GM18520 (cell line): ENCODE measurements around the gene KIAA0930.
"Not testable (repeated sequence)": the region's sequence is repeated elsewhere in the genome, so short reads cannot be mapped to it uniquely, and the experiment has no call there.

Source experiments
- ATAC-seq: cut with Tn5 transposase; IDR thresholded peaks from one replicate; pipeline ENCODE4 v1.9.1; 2021; ENCODE audit not compliant: unreplicated experiment

Gene KIAA0930

DNA sequence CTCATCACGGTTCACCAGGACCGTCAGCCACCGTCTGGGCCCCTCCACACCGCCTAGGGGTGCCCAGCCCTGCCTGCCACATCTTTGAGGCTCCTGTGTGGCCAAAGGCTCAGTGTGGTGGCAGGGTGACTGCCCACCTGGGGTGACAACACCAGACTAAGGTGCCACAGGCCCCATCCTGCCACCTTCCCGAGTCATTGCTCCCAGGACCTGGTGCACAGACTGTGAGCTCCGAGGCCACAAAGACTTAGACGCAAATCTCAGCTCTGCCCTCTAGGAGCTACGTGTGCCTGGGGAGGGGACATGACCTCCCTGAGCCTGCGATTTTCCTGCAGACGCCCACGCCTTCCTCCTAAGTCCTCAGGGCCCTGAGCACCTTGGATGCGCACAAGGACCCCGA is 36.5 kb downstream of the KIAA0930 start:
- ATAC-seq: no peak

DNA sequence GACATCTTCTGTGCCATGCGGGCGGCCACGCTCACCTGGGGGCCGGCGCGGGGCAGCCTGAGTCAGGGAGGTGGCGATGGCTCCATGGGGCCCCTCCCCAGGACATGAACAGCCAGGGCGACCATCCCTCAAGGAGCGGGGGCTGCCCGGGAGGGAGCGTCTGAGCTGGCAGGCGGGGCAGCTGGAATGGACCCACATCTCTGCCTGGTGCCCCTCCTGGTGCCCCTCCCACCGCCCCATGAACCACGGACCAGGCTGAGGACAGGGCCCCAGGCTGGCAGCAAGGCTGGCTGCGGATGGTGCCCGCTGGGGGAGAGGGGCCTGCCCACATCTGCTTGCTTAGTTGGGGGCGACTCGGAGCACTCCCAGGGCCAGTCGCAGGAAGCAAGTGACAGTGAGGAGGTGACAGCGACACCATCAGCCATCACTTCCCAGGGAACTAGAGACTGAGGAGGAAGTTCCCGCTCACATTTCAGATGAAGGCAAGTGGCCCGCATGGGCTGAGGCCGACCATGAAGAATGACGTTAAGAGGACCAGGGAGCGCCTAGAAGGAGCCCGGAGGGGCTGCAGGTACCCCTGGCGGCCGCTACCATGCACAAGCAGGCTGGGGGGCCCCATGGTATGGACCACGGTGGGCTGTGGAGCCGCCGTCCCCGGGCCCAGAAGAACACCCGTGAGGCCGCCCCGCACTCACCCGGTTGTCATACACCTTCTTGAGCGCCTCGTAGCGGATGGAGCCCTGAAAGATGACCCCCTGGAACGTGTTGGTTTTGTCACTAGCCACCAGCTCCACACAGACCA is 37.3 kb downstream of the KIAA0930 start:
- ATAC-seq: no peak

DNA sequence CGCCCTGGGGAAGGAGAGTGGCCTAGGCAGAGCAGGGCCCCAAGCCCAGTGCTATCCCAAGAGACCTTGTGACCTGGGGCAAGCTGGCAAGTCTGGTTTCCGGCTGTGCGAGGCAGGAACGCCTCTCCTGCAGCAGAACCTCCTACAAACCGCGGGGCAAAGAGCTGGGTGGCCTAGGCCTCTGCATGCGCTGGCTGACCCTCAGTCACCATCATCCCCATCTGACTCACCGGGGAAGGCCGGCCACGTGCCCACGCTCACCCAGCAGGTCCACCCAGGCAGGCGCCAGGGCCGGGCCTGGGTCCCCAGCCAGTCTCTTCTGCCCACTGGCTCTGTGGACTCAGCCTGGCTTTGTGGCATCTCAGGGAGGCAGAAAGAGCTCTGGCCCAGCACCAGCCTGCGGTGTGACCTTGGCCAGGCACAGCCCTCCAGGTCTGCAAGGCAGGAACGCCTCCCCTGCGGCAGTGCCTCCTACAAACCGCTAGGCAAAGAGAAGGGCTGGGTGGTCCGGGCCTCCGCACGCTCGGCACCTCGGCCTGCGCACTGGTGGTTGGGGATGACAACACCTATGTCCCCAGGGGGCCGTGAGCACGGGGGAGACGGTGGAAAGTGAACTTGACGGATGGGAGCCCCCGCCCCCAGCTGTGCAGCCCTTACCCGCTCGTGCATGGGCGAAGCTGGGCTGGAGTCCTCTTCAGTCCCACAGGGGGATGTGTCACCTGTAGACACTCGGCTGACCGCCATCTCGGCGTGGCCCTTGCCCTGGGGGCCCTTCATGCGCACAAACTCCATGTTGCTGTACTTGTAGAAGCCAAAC is 38.2 kb downstream of the KIAA0930 start:
- no peak for ATAC-seq

DNA sequence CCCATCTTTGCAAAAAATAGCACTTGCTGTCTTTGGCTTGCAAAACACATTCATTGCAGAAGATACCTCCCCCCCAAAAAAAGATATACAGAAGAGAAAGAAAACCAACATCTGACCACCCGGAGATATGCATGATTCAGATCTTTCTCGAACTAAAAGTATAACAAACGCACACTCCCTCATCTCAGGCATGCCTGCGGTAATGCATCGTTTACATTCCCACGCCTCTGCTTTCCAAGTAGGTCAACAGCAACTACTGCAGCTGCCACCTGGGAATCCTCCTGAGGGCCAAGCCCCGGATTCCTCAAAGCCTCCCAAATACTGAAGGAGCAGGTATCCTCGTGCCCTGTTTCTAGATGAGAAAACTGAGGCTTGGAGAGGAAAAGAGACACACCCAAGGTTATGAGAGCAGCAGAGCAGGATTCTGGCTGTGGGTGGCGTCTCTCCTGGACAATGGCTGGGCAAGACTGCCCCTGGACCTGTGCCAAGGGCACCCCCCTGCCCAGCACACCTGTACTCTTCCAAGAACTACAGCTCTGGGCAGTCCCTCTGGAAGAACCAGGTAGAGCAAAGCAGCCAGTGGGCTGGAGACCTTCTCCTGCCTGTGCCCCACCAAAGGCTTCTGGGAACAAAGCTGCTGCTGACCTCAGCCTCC is 38.9 kb downstream of the KIAA0930 start:
- ATAC-seq: no peak

DNA sequence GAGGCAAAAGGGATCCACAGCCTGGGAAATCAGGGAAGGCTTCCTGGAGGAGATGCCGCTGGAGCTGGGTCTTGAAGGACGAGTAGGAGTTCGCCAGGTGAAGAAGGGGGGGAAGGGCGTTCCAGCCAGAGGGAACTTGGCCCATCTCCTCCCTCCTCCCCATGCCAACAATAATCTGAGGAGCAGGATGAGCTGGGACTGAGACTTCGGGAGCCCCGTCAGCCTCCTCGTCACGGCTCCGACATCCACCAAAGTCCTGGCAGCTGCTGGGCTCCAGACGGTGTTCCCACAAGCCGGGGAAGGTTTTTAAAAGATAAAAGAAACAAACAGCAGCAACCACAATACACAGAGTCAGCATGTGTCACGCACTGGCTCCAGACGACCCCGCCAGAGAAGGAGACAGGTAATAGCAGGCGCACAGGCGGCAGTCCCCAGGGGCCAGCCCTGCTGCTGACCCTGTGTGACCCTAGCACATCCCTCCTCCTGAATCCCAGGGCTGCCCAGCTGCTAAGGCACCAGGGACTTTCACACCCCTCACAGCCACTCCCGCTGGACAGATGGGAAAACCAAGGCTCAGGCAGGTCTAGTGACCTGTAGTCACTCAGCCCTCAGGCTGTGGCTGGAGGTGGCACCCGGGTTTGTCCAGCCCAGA is 39.7 kb downstream of the KIAA0930 start:
- no peak for ATAC-seq

DNA sequence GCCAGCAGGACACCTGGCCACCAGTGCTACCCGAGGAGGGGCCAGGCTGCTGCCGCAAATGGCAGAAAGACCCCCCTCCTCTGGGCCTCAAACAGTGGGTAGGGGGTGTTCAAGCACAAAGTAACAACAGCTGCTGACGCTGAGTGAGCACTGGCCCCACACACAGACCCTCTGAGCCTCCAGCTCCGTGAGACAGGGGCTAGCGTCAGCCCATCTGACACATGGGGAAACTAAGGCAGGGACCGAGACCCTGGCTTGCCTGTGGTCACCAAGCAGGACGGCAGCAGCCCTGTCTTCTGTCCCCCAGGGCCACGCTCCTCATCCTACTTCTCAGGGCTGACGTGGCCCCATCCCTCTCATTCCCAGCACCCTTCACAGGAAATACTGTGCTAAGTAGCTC is 40.5 kb downstream of the KIAA0930 start:
- no peak for ATAC-seq

DNA sequence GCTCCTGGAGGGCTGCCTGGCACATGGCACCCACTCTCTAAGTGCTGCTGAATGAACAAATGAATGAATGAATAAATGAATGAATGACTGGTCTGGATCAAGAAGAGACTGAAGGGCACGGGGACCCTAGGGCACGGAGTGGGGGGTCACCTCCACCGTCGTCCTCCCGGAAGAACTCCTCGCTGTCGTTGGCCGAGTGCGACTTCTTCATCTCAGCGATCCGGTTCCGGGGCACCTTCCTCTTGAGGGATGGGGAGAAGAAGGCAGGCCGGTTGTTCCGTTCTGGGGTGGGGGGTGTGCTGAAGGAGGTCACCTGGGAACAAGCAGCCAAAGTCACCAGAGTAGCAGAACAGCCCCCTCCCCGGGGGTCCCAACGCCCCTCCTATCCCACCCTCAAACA is 41.0 kb downstream of the KIAA0930 start:
- no peak for ATAC-seq

DNA sequence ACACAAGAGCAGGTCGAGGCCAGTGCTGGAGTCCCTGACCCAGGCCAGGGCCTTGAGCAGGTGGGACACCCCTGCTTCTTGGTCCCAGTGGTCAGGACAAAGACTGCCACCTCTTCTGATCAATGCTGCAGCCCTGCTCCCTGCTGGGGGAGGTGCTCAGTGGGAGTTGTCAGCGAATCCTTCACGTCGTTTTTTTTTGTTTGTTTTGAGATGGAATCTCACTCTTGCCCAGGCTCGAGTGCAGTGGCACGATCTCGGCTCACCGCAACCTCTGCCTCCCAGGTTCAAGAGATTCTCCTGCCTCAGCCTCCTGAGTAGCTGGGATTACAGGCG is 42.3 kb downstream of the KIAA0930 start:
- no peak for ATAC-seq

DNA sequence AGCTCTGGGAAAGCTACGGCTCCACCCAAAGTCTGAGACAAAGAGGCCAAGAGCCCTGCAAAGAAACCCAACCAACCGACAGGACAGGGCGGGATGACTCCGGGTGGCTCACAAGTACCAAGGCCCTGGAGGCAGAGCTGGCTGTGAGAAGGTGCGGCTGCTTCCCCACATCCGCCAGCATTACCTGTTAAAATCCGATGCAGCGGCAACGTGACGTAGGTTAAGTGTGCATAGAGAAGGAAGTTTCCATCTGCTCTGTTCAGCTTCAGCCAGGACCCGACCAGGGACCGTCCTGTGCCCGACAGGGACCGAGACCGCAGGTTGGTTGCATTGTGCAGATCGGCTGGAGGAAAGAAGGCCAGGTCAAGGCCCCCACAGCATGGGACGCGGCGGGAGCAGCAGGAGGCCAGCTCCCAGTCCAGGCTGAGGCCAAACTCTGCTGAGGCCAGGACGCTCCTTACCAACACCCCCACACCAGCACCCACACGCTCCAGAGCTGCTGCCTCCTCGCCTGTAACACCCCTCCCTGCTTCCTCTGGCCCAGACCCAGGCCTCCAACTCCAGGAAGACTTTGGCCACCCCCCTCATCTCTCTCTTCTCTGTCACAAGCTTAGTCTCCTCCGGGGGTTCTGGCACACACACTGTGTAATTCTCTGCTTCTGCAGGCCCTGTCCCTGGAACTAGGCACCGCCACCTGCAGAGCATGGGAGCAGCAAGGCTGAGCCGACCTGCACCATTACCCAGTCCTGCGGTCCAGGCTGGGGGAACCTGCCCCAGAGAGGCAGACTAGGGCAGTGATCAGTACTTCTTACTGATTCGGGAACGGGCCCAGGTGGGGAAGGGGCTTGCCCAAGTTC is 42.9 kb downstream of the KIAA0930 start:
- ATAC-seq: no peak

DNA sequence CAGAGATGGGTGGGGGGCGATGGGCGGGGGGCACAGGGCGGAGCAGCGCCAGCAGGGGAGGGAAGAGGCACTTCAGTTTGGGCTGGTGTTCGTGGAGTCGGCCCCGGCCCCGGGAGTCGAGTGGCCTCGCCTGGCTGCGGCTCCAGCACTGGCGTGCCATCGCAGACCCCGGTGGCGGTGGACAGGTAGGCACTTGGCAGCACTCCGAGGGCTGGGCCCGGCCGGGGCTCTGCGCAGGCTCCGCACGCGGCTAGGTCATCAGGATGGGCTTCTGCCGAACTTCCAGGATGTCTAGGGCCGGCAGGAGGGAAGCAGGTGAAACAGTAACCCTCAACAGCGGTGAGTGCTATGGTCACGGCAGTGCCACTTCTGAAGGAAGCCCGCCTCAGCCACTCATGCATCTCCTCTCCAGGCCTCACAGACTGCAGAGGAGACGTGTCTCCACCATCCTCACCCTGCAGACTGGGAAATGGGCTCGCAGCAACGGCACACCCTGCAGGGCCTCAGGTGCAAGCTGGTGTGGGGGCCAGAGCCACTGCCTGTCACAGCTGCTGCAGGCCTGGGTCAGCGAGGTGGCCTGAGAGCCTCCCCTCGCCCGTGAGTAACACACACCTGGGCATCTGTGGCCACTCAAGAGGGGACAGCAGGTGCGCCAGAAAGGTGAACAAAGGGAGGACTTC is 43.6 kb downstream of the KIAA0930 start:
- ATAC-seq: no peak

DNA sequence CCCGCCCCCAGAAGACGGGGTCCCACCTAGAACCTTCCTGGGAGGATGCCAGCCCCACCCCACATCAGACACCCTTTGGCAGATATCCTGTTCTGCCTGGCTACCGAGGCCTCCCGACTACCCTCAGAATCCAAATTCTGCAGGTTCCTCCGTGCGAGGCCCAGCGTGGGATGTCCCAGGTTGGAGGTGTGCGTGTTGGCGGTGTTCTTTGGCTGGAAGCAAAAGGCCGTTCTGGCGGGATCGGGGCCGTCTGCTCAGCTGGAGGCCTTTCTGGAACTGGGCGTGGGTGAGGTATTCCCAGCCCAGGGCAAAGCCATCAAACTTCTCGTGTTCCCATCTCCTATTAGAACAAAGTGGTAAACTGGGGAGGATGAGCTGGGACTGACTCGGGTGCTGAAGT is 44.4 kb downstream of the KIAA0930 start:
- no peak for ATAC-seq

DNA sequence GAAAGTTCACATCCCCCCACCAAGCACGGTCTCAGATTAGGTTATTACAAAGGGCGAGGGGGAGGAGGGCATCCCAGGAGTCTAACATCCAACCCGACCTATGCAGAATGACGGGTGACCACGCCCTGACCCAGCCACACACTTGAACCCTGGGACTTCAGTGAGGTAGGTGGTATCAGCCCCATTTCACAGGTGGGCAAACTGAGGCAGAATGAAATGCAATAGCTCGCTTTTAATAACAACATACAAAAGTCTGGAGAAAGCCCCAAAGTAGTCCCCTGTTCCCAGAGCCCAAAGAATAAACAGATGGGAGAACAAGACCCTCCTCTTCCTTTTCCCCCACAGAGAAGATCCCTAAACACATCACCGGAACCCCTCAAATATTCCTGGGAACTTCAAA is 45.1 kb downstream of the KIAA0930 start:
- no peak for ATAC-seq

DNA sequence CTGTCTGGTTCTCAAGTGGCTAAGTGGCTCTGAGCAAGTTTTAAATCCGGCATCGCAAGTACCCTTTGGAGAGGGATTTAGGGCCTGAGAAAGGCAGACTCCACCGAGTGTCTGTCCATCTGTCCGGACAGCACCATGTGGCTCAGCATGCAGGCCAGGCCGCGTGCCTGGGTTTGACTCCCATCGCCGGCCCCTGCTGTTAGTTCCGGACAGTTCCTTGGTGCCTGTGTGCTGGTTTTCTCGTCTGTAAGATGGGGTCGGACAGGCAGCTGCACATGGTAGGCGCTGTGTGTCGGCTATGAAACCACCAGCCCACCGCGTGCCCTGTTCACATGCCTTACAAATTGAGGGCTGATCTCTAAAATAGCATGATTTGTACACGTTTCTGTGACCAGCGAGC is 46.0 kb downstream of the KIAA0930 start:
- no peak for ATAC-seq

DNA sequence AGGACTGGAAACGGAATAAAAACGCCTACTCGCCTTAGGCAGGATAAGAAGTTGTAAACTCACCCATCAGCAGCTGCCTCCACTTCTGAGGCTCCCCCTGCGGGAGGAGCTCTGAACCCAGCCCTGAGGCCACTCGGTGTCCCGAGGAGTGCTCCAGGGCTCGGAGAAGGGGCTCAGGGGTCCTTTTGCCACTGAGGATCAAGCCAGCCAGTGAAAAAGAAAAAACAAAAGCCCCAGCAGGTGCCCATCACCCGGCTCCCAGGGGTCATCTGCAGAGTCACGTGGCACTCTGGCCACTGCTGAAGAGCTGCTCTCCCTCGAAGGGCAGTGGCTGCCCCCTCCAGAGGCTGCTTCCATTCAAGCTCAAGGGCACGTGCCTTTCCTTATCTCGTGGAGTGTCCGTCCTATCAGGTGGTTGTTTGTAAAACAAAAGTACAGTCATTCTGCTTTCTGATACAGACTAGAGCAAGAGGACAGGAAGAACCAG is 48.0 kb downstream of the KIAA0930 start:
- no peak for ATAC-seq

DNA sequence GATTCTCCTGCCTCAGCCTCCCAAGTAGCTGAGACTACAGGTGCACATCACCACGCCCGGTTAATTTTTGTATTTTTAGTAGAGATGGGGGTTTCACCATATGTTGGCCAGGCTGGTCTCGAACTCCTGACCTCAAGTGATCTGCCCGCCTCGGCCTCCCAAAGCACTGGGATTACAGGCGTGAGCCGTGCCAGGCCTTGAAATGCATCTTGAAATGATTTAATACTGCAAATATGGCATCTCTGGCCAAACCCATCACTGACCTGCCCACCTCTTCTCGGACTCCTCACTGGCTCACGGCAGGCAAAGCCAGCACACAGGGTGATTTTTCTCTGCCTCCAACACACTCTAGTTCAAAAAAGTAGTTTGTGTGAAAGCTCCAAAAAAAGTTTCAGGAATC is 48.9 kb downstream of the KIAA0930 start:
- not testable (repeated sequence) for ATAC-seq

DNA sequence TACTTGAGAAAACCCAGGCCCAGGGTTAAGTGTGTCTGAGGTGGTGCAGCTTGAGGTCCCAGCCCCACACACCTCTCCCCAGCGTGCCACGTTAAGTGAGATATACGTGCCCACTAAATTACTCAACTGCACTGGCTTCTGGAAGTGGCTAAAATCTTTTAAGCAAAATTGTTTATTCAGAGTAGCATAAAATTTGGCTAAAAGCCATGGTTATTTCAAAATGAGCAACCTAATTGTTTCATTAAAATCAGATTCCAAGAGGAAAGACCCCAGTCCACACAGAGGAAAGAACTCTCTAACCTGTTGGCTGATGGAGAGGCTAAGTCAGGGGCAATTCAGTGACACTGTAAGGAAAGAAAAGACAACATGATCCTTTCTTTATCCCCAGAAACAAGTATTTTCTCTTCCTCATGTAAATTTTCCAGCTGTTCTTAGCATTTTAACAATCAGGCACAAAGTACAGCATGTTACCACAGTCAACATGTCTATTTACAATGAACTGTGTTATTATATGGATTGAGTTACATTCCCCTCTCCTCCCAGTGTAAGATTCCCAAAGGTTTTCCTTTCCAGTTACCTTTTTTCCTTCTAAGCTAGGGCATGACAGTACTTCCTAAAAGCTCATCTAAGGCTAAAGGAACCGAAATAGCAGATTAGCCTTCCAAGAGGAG is 50.4 kb downstream of the KIAA0930 start:
- no peak for ATAC-seq

DNA sequence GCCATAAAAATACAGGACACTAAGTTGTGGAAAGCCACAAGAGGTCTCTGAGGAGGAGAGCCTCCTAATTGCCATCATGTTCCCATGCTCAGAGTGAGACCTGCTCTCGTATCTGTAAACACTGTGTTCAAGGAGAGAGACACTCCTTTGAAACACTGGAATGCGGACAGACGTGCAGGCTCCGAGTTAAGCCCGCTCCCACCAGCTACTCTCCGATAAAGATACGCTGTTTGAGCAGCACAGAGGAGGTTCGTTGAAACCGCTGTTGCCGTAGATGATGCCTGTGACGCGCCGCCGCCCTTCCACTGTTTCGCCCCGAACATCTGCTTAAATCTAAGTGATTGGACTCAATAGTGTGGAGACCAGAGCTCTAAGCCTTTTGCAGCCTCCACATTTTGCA is 51.9 kb downstream of the KIAA0930 start:
- no peak for ATAC-seq

DNA sequence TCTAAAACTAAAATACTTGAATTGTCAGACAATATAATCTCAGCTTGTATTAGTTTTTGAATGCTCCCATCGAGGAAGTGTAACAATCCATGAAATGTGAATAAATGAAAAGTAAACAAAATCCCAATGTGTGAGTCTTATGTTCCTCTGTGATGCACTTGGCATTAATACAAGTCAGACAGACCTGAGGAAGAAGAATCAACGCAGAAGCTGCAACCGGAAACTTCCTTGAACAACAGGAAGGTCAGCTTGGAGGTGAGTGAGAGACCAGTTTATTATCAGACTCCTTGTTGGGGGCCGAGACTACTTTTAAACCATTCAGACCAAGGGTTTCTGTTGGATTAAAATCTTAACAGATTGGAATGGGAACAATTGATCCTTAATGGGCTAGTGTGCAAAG is 52.8 kb downstream of the KIAA0930 start:
- no peak for ATAC-seq
